Trophoblast cell (in vitro differentiated cells and primary cell): ENCODE results near the gene ITGB1BP1.
A peak's percentile ranks its signal among the peaks of the same experiment; 100 is the strongest.

Experiments used
- DNase-seq, 2 donors: peaks; one replicate each; pipeline ENCODE4 v3.0.0-alpha.2; 2016
- H2AFZ ChIP-seq: 2 replicates; pipeline ENCODE4 v1.6.1; 2013; ENCODE audit warnings: low read length, moderate library complexity, mild to moderate bottlenecking; ENCODE audit not compliant: insufficient read depth, poor library complexity
- H2AK5ac ChIP-seq: 2 replicates; pipeline ENCODE4 v1.6.1; 2013; ENCODE audit warnings: mild to moderate bottlenecking, low read length
- H2BK120ac ChIP-seq: 2 replicates; pipeline ENCODE4 v1.6.1; 2013; ENCODE audit warnings: low read length, mild to moderate bottlenecking, moderate library complexity; ENCODE audit not compliant: insufficient read depth, poor library complexity
- H2BK12ac ChIP-seq: 2 replicates; pipeline ENCODE4 v1.6.1; 2013; ENCODE audit warnings: mild to moderate bottlenecking, low read length, moderate library complexity
- H2BK5ac ChIP-seq: 2 replicates; pipeline ENCODE4 v1.6.1; 2013; ENCODE audit warnings: low read length, low read depth, moderate library complexity, mild to moderate bottlenecking; ENCODE audit not compliant: poor library complexity
- H3K14ac ChIP-seq: 2 replicates; pipeline ENCODE4 v1.6.1; 2013; ENCODE audit warnings: mild to moderate bottlenecking, low read length
- H3K18ac ChIP-seq: 2 replicates; pipeline ENCODE4 v1.6.1; 2013; ENCODE audit warnings: mild to moderate bottlenecking, low read length
- H3K23ac ChIP-seq: 2 replicates; pipeline ENCODE4 v1.6.1; 2013; ENCODE audit warnings: low read length
- H3K27ac ChIP-seq: 2 replicates; pipeline ENCODE4 v1.5.1; 2013; ENCODE audit warnings: low read depth, mild to moderate bottlenecking, inconsistent platforms, low read length, moderate library complexity
- H3K27me3 ChIP-seq: 2 replicates; pipeline ENCODE4 v1.6.1; 2013; ENCODE audit warnings: inconsistent platforms, mild to moderate bottlenecking, low read length, moderate library complexity; ENCODE audit not compliant: insufficient read depth
- H3K36me3 ChIP-seq, 2 experiments: 1 replicate in 1 of 2; 2 replicates in 1 of 2; pipeline ENCODE4 v1.6.1; 2013; ENCODE audit warnings: low read length in 2 of 2, mild to moderate bottlenecking in 2 of 2, moderate library complexity in 1 of 2; ENCODE audit not compliant: insufficient read depth in 2 of 2, control insufficient read depth in 1 of 2
- H3K4ac ChIP-seq: 2 replicates; pipeline ENCODE4 v1.6.1; 2013; ENCODE audit warnings: low read depth, mild to moderate bottlenecking, low read length, moderate library complexity
- H3K4me1 ChIP-seq, 2 experiments: 1 replicate in 1 of 2; 2 replicates in 1 of 2; pipeline ENCODE4 v1.6.1; 2013; ENCODE audit warnings: low read length in 2 of 2, mild to moderate bottlenecking in 2 of 2, moderate library complexity in 1 of 2; ENCODE audit not compliant: insufficient read depth in 2 of 2, control insufficient read depth in 1 of 2
- H3K4me2 ChIP-seq: 2 replicates; pipeline ENCODE4 v1.6.1; 2013; ENCODE audit warnings: inconsistent platforms, mild to moderate bottlenecking, low read length, moderate library complexity
- H3K4me3 ChIP-seq: 2 replicates; pipeline ENCODE4 v1.5.1; 2013; ENCODE audit warnings: mild to moderate bottlenecking, low read depth, low read length, inconsistent platforms
- H3K79me1 ChIP-seq: one replicate; pipeline ENCODE4 v1.6.1; 2013; ENCODE audit warnings: low read length
- H3K79me2 ChIP-seq: 2 replicates; pipeline ENCODE4 v1.6.1; 2013; ENCODE audit warnings: low read length, mild to moderate bottlenecking; ENCODE audit not compliant: control insufficient read depth, insufficient read depth, poor library complexity
- H3K9ac ChIP-seq: 2 replicates; pipeline ENCODE4 v1.6.1; 2013; ENCODE audit warnings: mild to moderate bottlenecking, low read length
- H3K9me3 ChIP-seq: 2 replicates; pipeline ENCODE4 v1.6.1; 2013; ENCODE audit warnings: low read depth, mild to moderate bottlenecking, control low read depth, inconsistent platforms, low read length; ENCODE audit not compliant: insufficient read depth
- H4K12ac ChIP-seq: 2 replicates; pipeline ENCODE4 v1.6.1; 2013; ENCODE audit warnings: low read depth, mild to moderate bottlenecking, low read length, moderate library complexity
- H4K8ac ChIP-seq: 2 replicates; pipeline ENCODE4 v1.6.1; 2013; ENCODE audit warnings: low read depth, mild to moderate bottlenecking, low read length, moderate library complexity
- H4K91ac ChIP-seq: one replicate; pipeline ENCODE4 v1.6.1; 2013; ENCODE audit warnings: low read depth, mild to moderate bottlenecking, low read length, moderate library complexity
- WGBS: extraction: QIAGEN DNeasy Blood & Tissue Kit; methylation state at CpG from one replicate; pipeline ENCODE4 v1.1.7; 2013; ENCODE audit warnings: missing lambda C conversion rate; ENCODE audit not compliant: insufficient read length, insufficient coverage; ENCODE audit errors: extremely low coverage; 5-methylcytosine and 5-hydroxymethylcytosine counted together

Gene ITGB1BP1

DNA sequence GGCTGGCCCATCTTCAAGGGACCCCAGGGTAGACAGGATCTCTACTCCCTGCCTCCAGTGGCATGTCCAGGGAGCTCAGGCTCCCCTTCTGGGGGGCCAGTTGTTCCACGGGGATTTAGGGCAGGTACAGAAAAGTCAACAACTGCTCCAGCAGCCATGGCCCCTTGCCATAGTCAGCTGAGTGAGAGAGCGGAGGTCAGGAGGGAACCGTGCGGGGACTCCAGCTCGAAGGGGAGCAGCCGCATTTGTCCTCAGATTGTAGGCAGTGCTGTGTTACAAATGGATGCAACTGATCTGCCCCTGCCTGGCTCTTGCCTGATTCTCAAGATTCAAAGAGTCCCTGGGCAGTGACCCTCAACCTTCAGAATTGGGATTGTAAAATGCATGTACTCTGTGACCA lies 49.9 kb downstream of the ITGB1BP1 start:
- H3K36me3 ChIP-seq, result peaks cover 44 to 55% of the 10 kb centered on the region in 2 experiments
- no peak overlapping the region for H3K14ac ChIP-seq
- H3K4me1 ChIP-seq, result peaks cover 0 to 7% of the 10 kb centered on the region in 2 experiments
- no peaks in the 10 kb centered on the region for H3K27me3 ChIP-seq
- no peak for DNase-seq
- no peak overlapping the region for H3K4me2 ChIP-seq
- H2AK5ac ChIP-seq, result no peak overlapping the region
- H4K8ac ChIP-seq, result no peak overlapping the region
- H3K4me3 ChIP-seq, result no peak overlapping the region
- H2BK5ac ChIP-seq, result no peak overlapping the region
- H2AFZ ChIP-seq, result no peak overlapping the region
- no peaks in the 10 kb centered on the region for H3K79me2 ChIP-seq
- H2BK120ac ChIP-seq, result no peak overlapping the region
- no peak overlapping the region for H3K18ac ChIP-seq
- H3K23ac ChIP-seq, result no peak overlapping the region
- no peak overlapping the region for H3K4ac ChIP-seq
- H3K9me3 ChIP-seq, result peaks cover 2% of the 10 kb centered on the region
- no CpG with 5 or more reads among the region's 6 CpGs for WGBS
- H4K91ac ChIP-seq, result no peak overlapping the region
- H2BK12ac ChIP-seq, result no peak overlapping the region
- no peak overlapping the region for H4K12ac ChIP-seq
- no peak overlapping the region for H3K27ac ChIP-seq
- no peak overlapping the region for H3K9ac ChIP-seq
- H3K79me1 ChIP-seq, result no peaks in the 10 kb centered on the region

DNA sequence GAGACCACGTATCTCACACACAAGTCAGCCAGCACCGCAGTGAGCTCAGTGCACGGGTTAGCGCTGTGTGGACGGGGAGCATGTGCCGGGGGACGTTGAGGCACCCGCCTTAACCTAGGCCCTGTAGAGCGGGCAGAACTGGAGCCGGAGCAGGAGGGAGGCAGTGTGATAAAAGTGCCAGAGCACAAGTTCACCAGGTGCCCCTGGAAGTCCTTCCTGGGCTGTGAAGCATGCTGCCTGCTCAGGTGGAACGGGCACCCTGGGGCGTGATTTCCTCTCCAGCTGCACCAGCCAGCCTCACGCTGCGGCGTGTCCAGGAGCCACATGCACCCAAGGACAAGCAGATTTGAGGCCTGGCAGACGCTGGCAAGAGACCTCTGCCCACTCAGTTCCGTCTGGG lies 50.3 kb downstream of the ITGB1BP1 start:
- H3K23ac ChIP-seq, result no peak overlapping the region
- no peak overlapping the region for H3K4me2 ChIP-seq
- no peaks in the 10 kb centered on the region for H3K79me2 ChIP-seq
- no peak overlapping the region for H3K14ac ChIP-seq
- no peak overlapping the region for H4K12ac ChIP-seq
- H3K4me1 ChIP-seq, result peaks cover 0 to 4% of the 10 kb centered on the region in 2 experiments
- WGBS, result no CpG with 5 or more reads among the region's 17 CpGs
- no peak overlapping the region for H3K27ac ChIP-seq
- DNase-seq, result no peak
- no peak overlapping the region for H2AK5ac ChIP-seq
- no peak overlapping the region for H2BK12ac ChIP-seq
- no peak overlapping the region for H3K9ac ChIP-seq
- peak overlapping the region; percentile 43 for H3K4me3 ChIP-seq
- no peak overlapping the region for H4K91ac ChIP-seq
- peaks cover 2% of the 10 kb centered on the region for H3K9me3 ChIP-seq
- no peak overlapping the region for H2AFZ ChIP-seq
- H2BK120ac ChIP-seq, result no peak overlapping the region
- no peaks in the 10 kb centered on the region for H3K79me1 ChIP-seq
- H3K4ac ChIP-seq, result no peak overlapping the region
- no peak overlapping the region for H2BK5ac ChIP-seq
- H3K18ac ChIP-seq, result no peak overlapping the region
- no peak overlapping the region for H4K8ac ChIP-seq
- no peaks in the 10 kb centered on the region for H3K27me3 ChIP-seq
- peaks cover 46 to 58% of the 10 kb centered on the region in 2 experiments for H3K36me3 ChIP-seq

DNA sequence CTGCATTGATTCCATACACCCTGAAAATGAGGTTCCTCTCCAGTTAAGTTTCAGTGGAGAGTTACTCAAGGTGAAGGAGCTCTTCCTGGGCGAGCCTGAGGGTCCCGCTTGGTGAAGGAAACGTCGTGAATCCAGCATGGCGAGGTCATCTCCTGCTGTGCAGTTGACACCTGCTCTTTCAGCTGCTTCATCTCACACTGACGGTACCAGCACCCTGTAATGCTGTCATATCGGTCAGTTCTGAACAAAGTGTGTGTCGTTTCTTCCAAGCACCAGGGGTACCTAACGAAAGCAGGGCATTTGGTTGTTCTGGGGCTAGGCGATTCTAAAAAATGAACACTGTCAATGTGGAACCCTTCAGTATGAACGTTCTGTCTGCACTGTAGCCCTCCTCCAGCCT lies 52.6 kb downstream of the ITGB1BP1 start:
- no peak overlapping the region for H3K14ac ChIP-seq
- H3K27me3 ChIP-seq, result no peaks in the 10 kb centered on the region
- no peak for DNase-seq
- no peak overlapping the region for H4K8ac ChIP-seq
- H2BK120ac ChIP-seq, result no peak overlapping the region
- H3K4me2 ChIP-seq, result no peak overlapping the region
- H2AFZ ChIP-seq, result no peak overlapping the region
- H3K18ac ChIP-seq, result no peak overlapping the region
- H3K9ac ChIP-seq, result no peak overlapping the region
- no peaks in the 10 kb centered on the region for H3K79me2 ChIP-seq
- no peak overlapping the region for H3K4ac ChIP-seq
- peaks cover 57 to 60% of the 10 kb centered on the region in 2 experiments for H3K36me3 ChIP-seq
- peaks cover 1 to 3% of the 10 kb centered on the region in 2 experiments for H3K4me1 ChIP-seq
- H3K4me3 ChIP-seq, result no peak overlapping the region
- H4K12ac ChIP-seq, result no peak overlapping the region
- peaks cover under 1% of the 10 kb centered on the region for H3K79me1 ChIP-seq
- WGBS, result no CpG with 5 or more reads among the region's 11 CpGs
- no peak overlapping the region for H2AK5ac ChIP-seq
- H3K27ac ChIP-seq, result no peak overlapping the region
- no peak overlapping the region for H2BK5ac ChIP-seq
- peaks cover 2% of the 10 kb centered on the region for H3K9me3 ChIP-seq
- H4K91ac ChIP-seq, result no peak overlapping the region
- H3K23ac ChIP-seq, result no peak overlapping the region
- peak overlapping the region; percentile 26 for H2BK12ac ChIP-seq

DNA sequence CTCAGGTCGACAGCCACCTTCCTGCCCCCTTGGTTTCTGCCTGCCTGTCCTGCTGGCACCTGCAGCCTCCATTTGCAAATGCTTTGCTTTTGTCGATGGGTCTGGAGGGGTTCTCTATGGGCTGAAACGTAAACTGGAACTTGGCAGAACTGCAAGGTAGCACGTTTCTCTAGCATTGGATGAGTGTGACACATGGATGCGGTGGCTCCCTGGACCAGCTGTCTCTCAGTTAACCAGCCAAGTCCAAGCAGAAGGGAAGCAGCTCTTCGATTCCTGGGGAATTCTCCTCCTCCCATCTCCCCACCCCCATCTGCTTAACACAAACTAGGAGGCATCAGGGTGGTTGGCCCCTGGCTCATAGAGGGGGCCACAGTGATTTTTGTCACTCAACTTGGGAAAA lies 57.3 kb downstream of the ITGB1BP1 start:
- Histone ChIP-seq H3K14ac (no peak overlapping the region), H3K27me3 (no peaks in the 10 kb centered on the region), H3K27ac (no peak overlapping the region), H3K4me1 (peaks cover 8 to 11% of the 10 kb centered on the region in 2 experiments), H3K18ac (peak overlapping the region; percentile 4), H2BK120ac (no peak overlapping the region), H3K23ac (no peak overlapping the region), H2BK12ac (no peak overlapping the region), H3K4ac (no peak overlapping the region), H2BK5ac (no peak overlapping the region), H3K4me2 (no peak overlapping the region), H4K91ac (no peak overlapping the region), H3K79me1 (peaks cover 4% of the 10 kb centered on the region), H3K79me2 (no peaks in the 10 kb centered on the region), H3K9ac (no peak overlapping the region), H4K12ac (no peak overlapping the region), H4K8ac (no peak overlapping the region), H3K9me3 (no peaks in the 10 kb centered on the region), H3K36me3 (peaks cover 35 to 44% of the 10 kb centered on the region in 2 experiments), H3K4me3 (no peak overlapping the region), H2AFZ (no peak overlapping the region), H2AK5ac (no peak overlapping the region)
- no peak for DNase-seq
- WGBS, result no CpG with 5 or more reads among the region's 6 CpGs
